HG03521 (cell line): Measurements from ENCODE around the gene FAM72B.
"Not testable (repeated sequence)": the region's sequence is repeated elsewhere in the genome, so short reads cannot be mapped to it uniquely, and the experiment has no call there.

ENCODE experiments used
- ATAC-seq: cut with Tn5 transposase; IDR thresholded peaks from one replicate; pipeline ENCODE4 v1.9.1; 2021; ENCODE audit warnings: mild to moderate bottlenecking, moderate library complexity; ENCODE audit not compliant: unreplicated experiment

Gene FAM72B

GRCh38 chr1:121184290-121185127 lies at the start of gene FAM72B, which contains the start of gene SRGAP2C:
Gene FAM72B, minus strand, starts transcription at chr1:121184340. Its CDS starts 851 bp downstream, at chr1:121183489.
Gene SRGAP2C, plus strand, starts transcription at chr1:121184975. Its CDS starts 2,472 bp downstream, at chr1:121187447.
- ATAC-seq = peak; percentile 80

- not testable (repeated sequence) for ATAC-seq
Measured at GRCh38 chr1:121232445-121233125, 48.4 kb upstream of the FAM72B start.

- ATAC-seq = not testable (repeated sequence)
Measured at GRCh38 chr1:121230636-121231035, 46.5 kb upstream of the FAM72B start.

- ATAC-seq = not testable (repeated sequence)
Measured at GRCh38 chr1:121227544-121228330, 43.6 kb upstream of the FAM72B start.

GRCh38 chr1:121226925-121227324 lies 42.8 kb upstream of the FAM72B start:
- not testable (repeated sequence) for ATAC-seq

GRCh38 chr1:121226295-121226904 lies 42.3 kb upstream of the FAM72B start:
- not testable (repeated sequence) for ATAC-seq

GRCh38 chr1:121224714-121225113 lies 40.6 kb upstream of the FAM72B start:
- ATAC-seq = peak; percentile 95

- ATAC-seq = peak; percentile 51
Measured at GRCh38 chr1:121221770-121222169, 37.6 kb upstream of the FAM72B start.

GRCh38 chr1:121216676-121217075 lies 32.5 kb upstream of the FAM72B start:
- ATAC-seq = not testable (repeated sequence)

GRCh38 chr1:121215699-121216417 lies 31.7 kb upstream of the FAM72B start:
- not testable (repeated sequence) for ATAC-seq

GRCh38 chr1:121214544-121215156 lies 30.5 kb upstream of the FAM72B start:
- ATAC-seq = not testable (repeated sequence)

GRCh38 chr1:121213491-121213890 lies 29.4 kb upstream of the FAM72B start:
- ATAC-seq = not testable (repeated sequence)

- ATAC-seq = not testable (repeated sequence)
Measured at GRCh38 chr1:121210778-121211177, 26.6 kb upstream of the FAM72B start.

- not testable (repeated sequence) for ATAC-seq
Measured at GRCh38 chr1:121208375-121208774, 24.2 kb upstream of the FAM72B start.

GRCh38 chr1:121207328-121207727 lies 23.2 kb upstream of the FAM72B start:
- not testable (repeated sequence) for ATAC-seq

GRCh38 chr1:121205786-121206711 lies 21.9 kb upstream of the FAM72B start:
- not testable (repeated sequence) for ATAC-seq

GRCh38 chr1:121202986-121203385 lies 18.8 kb upstream of the FAM72B start:
- ATAC-seq = not testable (repeated sequence)
